A673 (cell line): Measurements from ENCODE around the gene GDPD3.

Source experiments
- CTCF ChIP-seq: fragments of 300-800, 200-600 bp; sonication (generic); conservative IDR thresholded peaks from 2 replicates; pipeline ENCODE4 v1.5.1; 2017; ENCODE audit warnings: low read depth, mild to moderate bottlenecking, antibody characterized with exemption, low read length, moderate library complexity, mixed read lengths
- EZH2 ChIP-seq: fragments of 200-600 bp; sonication (generic); IDR thresholded peaks from 2 replicates; pipeline ENCODE4 v1.6.1; 2017; ENCODE audit warnings: borderline replicate concordance, low read depth, mild to moderate bottlenecking, mixed read lengths, antibody characterized with exemption, low read length; ENCODE audit not compliant: poor library complexity, severe bottlenecking

GRCh38 chr16:30070490-30070889, 42.8 kb downstream of the GDPD3 start:
- TF ChIP-seq CTCF (no peak), EZH2 (no peak)
